Epithelial cell of umbilical artery (primary cell): ENCODE data around the gene TAGLN3. TPM values are rescaled to one million over a fixed set of nuclear protein-coding genes. Genes with fewer than 3 reads are reported as not detected.

Experiments used
- total RNA-seq: library from RNA; depleted of rRNA; stranded (reverse); fragments of >200 nt; gene quantifications from 2 replicates; pipeline ENCODE4 v1.2.3, GENCODE V29; 2014

The TAGLN3 gene
- not detected in 2 replicates for total RNA-seq

DNA sequence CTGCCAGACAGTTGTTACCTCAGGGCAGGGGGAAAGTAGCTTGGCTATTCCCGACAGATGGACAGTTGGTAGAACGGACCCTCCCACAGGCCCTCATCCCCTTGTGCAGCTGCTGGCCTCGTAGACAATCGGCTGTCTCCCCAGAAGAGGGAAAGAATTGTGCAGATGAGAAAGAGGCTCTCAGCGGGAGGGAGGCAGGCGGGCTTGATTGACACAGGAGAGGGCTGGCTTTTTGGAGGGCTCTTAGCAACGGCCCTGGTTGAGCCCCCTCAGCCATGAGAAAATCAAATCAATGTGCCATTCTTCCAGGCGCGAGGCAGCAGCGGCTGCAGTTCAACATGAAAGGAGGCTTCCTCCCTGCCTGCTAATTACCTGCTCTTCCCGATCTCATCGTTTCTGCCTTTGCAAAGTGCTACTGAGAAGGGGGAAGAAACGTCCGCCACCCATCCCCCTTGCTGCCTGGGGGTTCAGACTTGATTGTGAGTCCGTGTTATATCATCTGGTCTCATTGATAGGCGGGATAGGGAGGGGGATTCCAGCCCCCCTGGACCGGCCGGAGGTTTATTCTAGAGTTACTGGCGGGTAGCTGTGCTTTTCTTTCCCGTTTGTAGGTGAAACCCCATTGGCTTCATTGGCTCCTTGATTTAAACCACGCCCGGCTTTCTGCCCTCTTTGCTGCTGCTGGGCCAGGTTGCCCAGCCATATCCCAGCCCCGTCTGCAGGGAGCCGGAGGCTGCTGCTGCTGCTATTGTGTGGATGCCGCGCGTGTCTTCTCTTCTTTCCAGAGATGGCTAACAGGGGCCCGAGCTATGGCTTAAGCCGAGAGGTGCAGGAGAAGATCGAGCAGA, at the start of gene TAGLN3:
Gene TAGLN3, plus strand, starts transcription at position 287 of the 848 bp plus-strand sequence. Its CDS starts 501 bp downstream, at position 788.

GRCh38 chr3:111978583-111979433, 19.9 kb upstream of the TAGLN3 start, which contains the start of gene ABHD10:
Gene ABHD10 (plus strand): TSS chr3:111979026. CDS start chr3:111979062, 36 bp downstream.

DNA sequence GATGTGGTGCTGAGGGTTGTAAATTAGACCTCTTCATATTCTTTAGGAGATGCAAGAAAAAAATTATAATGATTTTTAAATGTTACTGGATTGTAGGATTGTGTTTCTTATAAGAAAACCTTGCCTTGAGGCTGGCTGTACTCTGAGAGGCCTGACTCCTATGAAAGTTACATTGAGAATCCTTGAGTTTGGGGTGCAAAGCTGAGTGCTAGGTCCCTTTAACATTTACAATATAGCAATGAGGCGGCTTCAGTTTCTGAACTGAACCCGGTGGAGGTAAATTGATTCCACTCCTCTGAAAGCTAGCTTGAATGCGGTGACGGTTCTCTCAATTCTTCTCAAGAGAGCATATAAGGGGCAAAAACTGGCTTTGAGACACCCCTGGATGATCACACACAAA, 35.7 kb downstream of the TAGLN3 start, which contains the start of gene TMPRSS7:
Gene TMPRSS7, plus strand, starts transcription at position 301 of the 400 bp plus-strand sequence. CDS start 110 bp downstream, outside the sequence.

Other genes starting within 250 kb of the TAGLN3 start
- 56.8 and 139 TPM in 2 replicates for gene PHLDB2, start 139.7 kb upstream of the TAGLN3 start, total RNA-seq
- gene ABHD10, start 19.9 kb upstream of the TAGLN3 start, total RNA-seq, result 31.5 and 54.3 TPM in 2 replicates
- gene TMPRSS7, start 35.8 kb downstream of the TAGLN3 start, total RNA-seq, result not detected in 2 replicates
- 4.2 and 4.6 TPM in 2 replicates for gene C3orf52, start 87.5 kb downstream of the TAGLN3 start, total RNA-seq
- gene GCSAM, start 134.3 kb downstream of the TAGLN3 start, total RNA-seq, result not detected in 2 replicates